Umbilical cord (tissue), 2 donors: ENCODE results near the gene ING3. TPM values are rescaled to one million over a fixed set of nuclear protein-coding genes. Genes with fewer than 3 reads are reported as not detected.
"Not testable (repeated sequence)": the region's sequence is repeated elsewhere in the genome, so short reads cannot be mapped to it uniquely, and the experiment has no call there.

Source experiments
- DNase-seq: peaks from one replicate; pipeline ENCODE4 v3.0.0-alpha.2; 2015; ENCODE audit warnings: low spot score
- total RNA-seq: library from RNA; depleted of rRNA; stranded (reverse); fragments of >200 nt; gene quantifications from one replicate; pipeline ENCODE4 v1.2.3, GENCODE V29; 2014; ENCODE audit warnings: low replicate concordance; ENCODE audit not compliant: insufficient read depth

The ING3 gene
- total RNA-seq, 1 donor from 2014 or later, result 44.1 TPM

- no peak for DNase-seq
Measured at GRCh38 chr7:121002048-121002756, 51.6 kb downstream of the ING3 start.

GRCh38 chr7:121002757-121003200 lies 52.2 kb downstream of the ING3 start:
- DNase-seq, result peak; percentile 71

GRCh38 chr7:121003986-121004685 lies 53.6 kb downstream of the ING3 start:
- DNase-seq, result no peak

GRCh38 chr7:121005058-121005457 lies 54.5 kb downstream of the ING3 start:
- DNase-seq, result not testable (repeated sequence)

GRCh38 chr7:121005996-121006584 lies 55.5 kb downstream of the ING3 start:
- DNase-seq, result no peak

- DNase-seq, result no peak
Measured at GRCh38 chr7:121006711-121007315, 56.2 kb downstream of the ING3 start.

GRCh38 chr7:121008816-121009215 lies 58.2 kb downstream of the ING3 start:
- peak; percentile 88 for DNase-seq

- no peak for DNase-seq
Measured at GRCh38 chr7:121011401-121011800, 60.8 kb downstream of the ING3 start.

- no peak for DNase-seq
Measured at GRCh38 chr7:121012170-121012874, 61.7 kb downstream of the ING3 start.

GRCh38 chr7:121012919-121013318 lies 62.3 kb downstream of the ING3 start:
- no peak for DNase-seq

GRCh38 chr7:121015560-121015959 lies 65.0 kb downstream of the ING3 start:
- DNase-seq, result no peak

- DNase-seq, result peak; percentile 73
Measured at GRCh38 chr7:121016966-121017365, 66.4 kb downstream of the ING3 start.

GRCh38 chr7:121017586-121017985 lies 67.0 kb downstream of the ING3 start:
- no peak for DNase-seq

GRCh38 chr7:121019018-121019417 lies 68.4 kb downstream of the ING3 start:
- DNase-seq, result peak; percentile 87

- DNase-seq, result no peak
Measured at GRCh38 chr7:121020249-121020988, 69.8 kb downstream of the ING3 start.

- no peak for DNase-seq
Measured at GRCh38 chr7:121020989-121021969, 70.7 kb downstream of the ING3 start.

- DNase-seq, result no peak
Measured at GRCh38 chr7:121023194-121023593, 72.6 kb downstream of the ING3 start.

- DNase-seq, result peak; percentile 55
Measured at GRCh38 chr7:121023683-121024511, 73.3 kb downstream of the ING3 start.

GRCh38 chr7:121024611-121025010 lies 74.0 kb downstream of the ING3 start:
- no peak for DNase-seq
